CD4-positive, alpha-beta T cell (primary cell): Measurements from ENCODE around the gene CYP27A1. TPM values are rescaled to one million over a fixed set of nuclear protein-coding genes. Genes with fewer than 3 reads are reported as not detected.

ENCODE experiments used
- ATAC-seq: fragments of 200-7000 bp; cut with Tn5 transposase; one replicate; pipeline ENCODE4 v1.10.0; 2022; ENCODE audit warnings: mild to moderate bottlenecking; ENCODE audit not compliant: poor library complexity
- CTCF ChIA-PET: fragments of 350-600 bp; sonication (Branson Sonifier 250); formaldehyde crosslinking; loops from one replicate; lab custom pipeline; 2021; ENCODE audit warnings: antibody characterized with exemption, inconsistent platforms; lab: Charles Lee
- POLR2A ChIA-PET: fragments of 350-600 bp; sonication (Branson Sonifier 250); formaldehyde crosslinking; loops from one replicate; lab custom pipeline; 2021; ENCODE audit warnings: antibody characterized with exemption, inconsistent platforms; lab: Charles Lee
- DNase-seq, 14 experiments: peaks; one replicate each; pipeline ENCODE4 v3.0.0-alpha.2; 2013 to 2020; ENCODE audit warnings: mixed read lengths in 2 of 14
- H3K27ac ChIP-seq, 2 donors: one replicate each; pipeline versions ENCODE4 v1.5.1 to v1.7.0; 2013; ENCODE audit warnings: low read length in 2 of 2, low read depth in 1 of 2, mild to moderate bottlenecking in 1 of 2
- H3K27me3 ChIP-seq, 2 experiments: 1 replicate in 1 of 2; 2 replicates in 1 of 2; pipeline versions ENCODE4 v1.6.1 to v1.7.0; 2013; ENCODE audit warnings: low read length in 2 of 2, control low read depth in 1 of 2, mild to moderate bottlenecking in 1 of 2, moderate library complexity in 1 of 2; ENCODE audit not compliant: insufficient read depth in 2 of 2, control insufficient read depth in 1 of 2
- H3K36me3 ChIP-seq: one replicate; pipeline ENCODE4 v1.6.1; 2013; ENCODE audit warnings: low read length, control low read depth; ENCODE audit not compliant: insufficient read depth
- H3K4me1 ChIP-seq: one replicate; pipeline ENCODE4 v1.6.1; 2013; ENCODE audit warnings: low read length, control low read depth; ENCODE audit not compliant: insufficient read depth
- H3K4me3 ChIP-seq: one replicate; pipeline ENCODE4 v1.5.1; 2013; ENCODE audit warnings: mild to moderate bottlenecking, low read length, moderate library complexity
- H3K9me3 ChIP-seq, 2 experiments: 1 replicate in 1 of 2; 2 replicates in 1 of 2; pipeline versions ENCODE4 v1.6.1 to v1.7.0; 2013; ENCODE audit warnings: low read length in 2 of 2, mild to moderate bottlenecking in 2 of 2, control low read depth in 1 of 2, moderate library complexity in 1 of 2; ENCODE audit not compliant: control insufficient read depth in 1 of 2, insufficient read depth in 1 of 2
- H3K27ac Mint-ChIP-seq: one replicate; pipeline ENCODE4 v1.8.0; 2020; ENCODE audit warnings: mixed read lengths
- H3K27me3 Mint-ChIP-seq: one replicate; pipeline ENCODE4 v1.8.0; 2021; ENCODE audit warnings: mixed read lengths
- H3K36me3 Mint-ChIP-seq: one replicate; pipeline ENCODE4 v1.8.0; 2021; ENCODE audit warnings: low read depth, mixed read lengths
- H3K4me1 Mint-ChIP-seq: one replicate; pipeline ENCODE4 v1.8.0; 2021; ENCODE audit warnings: low read depth, mixed read lengths
- H3K4me3 Mint-ChIP-seq: one replicate; pipeline ENCODE4 v1.8.0; 2020; ENCODE audit warnings: mild to moderate bottlenecking, mixed read lengths
- H3K9me3 Mint-ChIP-seq: one replicate; pipeline ENCODE4 v1.8.0; 2020; ENCODE audit warnings: mixed read lengths
- intact Hi-C, 2 experiments: fragments of 100-400 bp; cut with DNase I in 1 of 2; cut with micrococcal nuclease in 1 of 2; formaldehyde crosslinking; loops; one replicate each; pipeline versions ENCODE4 v1.15.1 to v1.9.0; 2023 to 2025; cut with DNase I, micrococcal nuclease
- total RNA-seq, 174 experiments: library from RNA in 2 of 174; stranded (reverse) in 2 of 174; gene quantifications; one replicate each; pipeline ENCODE4 v1.2.3 and lab custom pipeline; 2021 to 2026
- TF ChIP-seq, protein P1 (sequence below): fragments of 200-600 bp; IDR thresholded peaks from one replicate; pipeline ENCODE4 v1.8.0; 2022; ENCODE audit warnings: antibody characterized with exemption, mild to moderate bottlenecking

The CYP27A1 gene
- total RNA-seq, 2 experiments from 2014 or later: 0.28 TPM; not detected in 1

DNA sequence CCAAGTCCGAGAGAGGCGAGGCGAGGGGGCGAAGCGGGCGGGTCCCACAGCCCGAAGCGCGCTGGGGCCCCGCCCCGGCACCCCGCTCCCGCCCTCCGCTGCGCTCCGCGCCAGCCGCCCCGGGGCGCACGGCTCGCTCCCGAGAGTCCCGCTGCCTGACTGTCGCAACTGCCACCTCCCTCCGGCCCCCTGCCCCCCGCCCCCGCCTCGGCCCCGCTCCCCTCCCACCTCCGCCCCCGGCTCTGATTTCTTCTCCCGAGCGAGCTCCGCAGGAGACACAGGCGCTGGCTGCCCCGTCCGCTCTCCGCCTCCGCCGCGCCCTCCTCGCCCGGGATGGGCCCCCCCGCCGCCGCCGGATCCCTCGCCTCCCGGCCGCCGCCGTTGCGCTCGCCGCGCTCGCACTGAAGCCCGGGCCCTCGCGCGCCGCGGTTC lies 77.6 kb downstream of the CYP27A1 start, which contains the start of gene WNT6:
Gene WNT6 (plus strand): TSS at position 250 of the 432 bp plus-strand sequence. CDS start 233 bp downstream, outside the sequence.
- ChIA-PET CTCF (no interaction called here), POLR2A (interaction anchor here (1.2 kb wide), 1 partner anchor 38 kb away, joined by 3 read pairs; no protein-coding TSS in a partner anchor)
- Histone ChIP-seq H3K4me1 (peaks cover 25% of the 10 kb centered on the region), H3K27ac (no peak within 1 kb of the TSS), H3K27me3 (peaks cover 58 to 81% of the 10 kb centered on the region in 2 experiments), H3K9me3 (peaks cover 0 to 20% of the 10 kb centered on the region in 2 experiments), H3K4me3 (peak within 1 kb of the TSS; percentile 22), H3K36me3 (no peaks in the 10 kb centered on the region)
- H3K4me3 Mint-ChIP-seq: peak within 1 kb of the TSS; percentile 75
- TF ChIP-seq, protein P1, sequence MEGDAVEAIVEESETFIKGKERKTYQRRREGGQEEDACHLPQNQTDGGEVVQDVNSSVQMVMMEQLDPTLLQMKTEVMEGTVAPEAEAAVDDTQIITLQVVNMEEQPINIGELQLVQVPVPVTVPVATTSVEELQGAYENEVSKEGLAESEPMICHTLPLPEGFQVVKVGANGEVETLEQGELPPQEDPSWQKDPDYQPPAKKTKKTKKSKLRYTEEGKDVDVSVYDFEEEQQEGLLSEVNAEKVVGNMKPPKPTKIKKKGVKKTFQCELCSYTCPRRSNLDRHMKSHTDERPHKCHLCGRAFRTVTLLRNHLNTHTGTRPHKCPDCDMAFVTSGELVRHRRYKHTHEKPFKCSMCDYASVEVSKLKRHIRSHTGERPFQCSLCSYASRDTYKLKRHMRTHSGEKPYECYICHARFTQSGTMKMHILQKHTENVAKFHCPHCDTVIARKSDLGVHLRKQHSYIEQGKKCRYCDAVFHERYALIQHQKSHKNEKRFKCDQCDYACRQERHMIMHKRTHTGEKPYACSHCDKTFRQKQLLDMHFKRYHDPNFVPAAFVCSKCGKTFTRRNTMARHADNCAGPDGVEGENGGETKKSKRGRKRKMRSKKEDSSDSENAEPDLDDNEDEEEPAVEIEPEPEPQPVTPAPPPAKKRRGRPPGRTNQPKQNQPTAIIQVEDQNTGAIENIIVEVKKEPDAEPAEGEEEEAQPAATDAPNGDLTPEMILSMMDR: no peak
- ATAC-seq (peak; percentile 42), DNase-seq (peak in 2 of 14 experiments; percentile 24 to 36)
- no peaks in the 10 kb centered on the region for H3K9me3 Mint-ChIP-seq
- H3K27me3 Mint-ChIP-seq: peaks cover 93% of the 10 kb centered on the region
- no peak within 1 kb of the TSS for H3K27ac Mint-ChIP-seq
- intact Hi-C loops: loop anchor here in 1 of 2 experiments (5.0 kb wide), 1 partner anchor 118 kb away; no protein-coding TSS in a partner anchor
- peaks cover 29% of the 10 kb centered on the region for H3K4me1 Mint-ChIP-seq
- H3K36me3 Mint-ChIP-seq: no peaks in the 10 kb centered on the region

DNA sequence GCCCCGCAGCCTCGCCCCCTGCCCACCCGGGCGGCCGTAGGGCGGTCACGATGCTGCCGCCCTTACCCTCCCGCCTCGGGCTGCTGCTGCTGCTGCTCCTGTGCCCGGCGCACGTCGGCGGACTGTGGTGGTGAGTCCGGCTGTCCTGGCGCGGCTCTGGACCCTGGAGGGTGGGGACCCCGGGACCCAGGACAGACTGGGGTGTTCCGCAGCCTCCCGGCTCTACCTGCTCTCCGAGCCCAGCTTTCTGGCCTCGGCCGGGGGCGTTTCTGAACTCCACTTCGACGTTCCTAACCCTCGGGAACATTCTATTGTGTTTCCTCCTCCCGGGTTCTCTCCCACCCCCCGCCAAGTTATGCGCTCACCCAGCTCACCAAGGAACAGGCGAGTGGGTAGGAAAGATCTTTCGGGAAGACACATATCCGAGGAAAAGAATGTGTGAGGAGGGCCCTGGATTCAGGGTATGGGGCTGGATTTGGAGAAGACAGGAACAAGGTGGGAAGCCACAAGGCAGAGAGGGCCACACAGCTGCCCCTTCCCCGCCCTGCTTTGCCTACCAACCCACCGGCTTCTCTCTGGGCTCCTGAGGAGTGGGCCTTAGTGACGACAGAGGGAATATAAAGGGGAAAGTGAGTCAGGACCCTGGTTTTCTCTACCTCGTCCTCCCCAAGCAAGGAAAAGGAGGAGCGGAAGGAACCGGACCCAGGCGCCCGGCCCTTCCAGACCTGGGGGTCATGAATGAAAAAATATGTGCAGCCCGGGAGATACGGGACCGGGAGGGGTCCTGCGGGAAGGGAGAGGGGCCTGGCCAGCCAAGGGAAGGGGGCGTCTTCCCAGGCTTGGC lies 78.3 kb downstream of the CYP27A1 start:
- DNase-seq (peak in 1 of 14 experiments; percentile 29), ATAC-seq (no peak)
- H3K9me3 ChIP-seq: peaks cover 0 to 20% of the 10 kb centered on the region in 2 experiments
- intact Hi-C loops: loop anchor here in 1 of 2 experiments (5.0 kb wide), 1 partner anchor 117 kb away; no protein-coding TSS in a partner anchor
- ChIA-PET CTCF (interaction anchor here (1.5 to 1.7 kb wide), 2 partner anchors 16 to 120 kb away, joined by 4 to 5 read pairs; no protein-coding TSS in a partner anchor), POLR2A (interaction anchor here (0.5 to 1.2 kb wide), 3 partner anchors 10 to 50 kb away, joined by 3 to 6 read pairs (median 4); no protein-coding TSS in a partner anchor)
- TF ChIP-seq, protein P1: no peak
- no peak overlapping the region for H3K27ac Mint-ChIP-seq
- peak overlapping the region; percentile 74 for H3K4me3 Mint-ChIP-seq
- peaks cover 93% of the 10 kb centered on the region for H3K27me3 Mint-ChIP-seq
- H3K36me3 Mint-ChIP-seq: no peaks in the 10 kb centered on the region
- peak overlapping the region; percentile 22 for H3K4me3 ChIP-seq
- peaks cover 62 to 76% of the 10 kb centered on the region in 2 experiments for H3K27me3 ChIP-seq
- H3K4me1 Mint-ChIP-seq: peaks cover 29% of the 10 kb centered on the region
- peaks cover 25% of the 10 kb centered on the region for H3K4me1 ChIP-seq
- H3K27ac ChIP-seq: no peak overlapping the region
- H3K36me3 ChIP-seq: no peaks in the 10 kb centered on the region
- no peaks in the 10 kb centered on the region for H3K9me3 Mint-ChIP-seq

DNA sequence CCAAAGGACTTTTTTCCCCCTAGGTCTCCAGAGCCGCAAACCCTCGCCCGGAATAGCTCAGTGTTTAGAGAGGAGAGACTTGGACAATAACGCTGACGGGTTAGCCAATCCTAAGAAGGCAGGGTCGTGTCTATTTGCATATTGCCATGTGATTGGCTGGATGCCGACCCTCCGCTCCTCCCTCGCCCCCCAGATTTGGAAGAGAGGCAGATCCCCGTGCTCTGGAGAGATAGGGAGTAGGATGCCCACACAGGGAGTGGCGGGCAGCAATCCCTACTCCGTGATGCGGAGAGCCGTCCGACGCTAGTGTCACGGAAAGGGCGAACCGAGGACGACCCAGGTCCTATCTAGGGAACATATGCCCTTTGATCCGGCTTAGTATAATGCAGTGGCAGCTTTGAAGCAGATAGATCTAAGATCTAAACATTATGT lies 79.0 kb downstream of the CYP27A1 start:
- Mint-ChIP-seq H3K9me3 (no peaks in the 10 kb centered on the region), H3K4me1 (peaks cover 29% of the 10 kb centered on the region), H3K27me3 (peaks cover 89% of the 10 kb centered on the region), H3K36me3 (no peaks in the 10 kb centered on the region), H3K4me3 (peak overlapping the region; percentile 30), H3K27ac (no peak overlapping the region)
- Histone ChIP-seq H3K27me3 (peaks cover 59 to 75% of the 10 kb centered on the region in 2 experiments), H3K4me3 (no peak overlapping the region), H3K36me3 (no peaks in the 10 kb centered on the region), H3K9me3 (peaks cover 0 to 20% of the 10 kb centered on the region in 2 experiments), H3K4me1 (peaks cover 25% of the 10 kb centered on the region), H3K27ac (no peak overlapping the region)
- ChIA-PET POLR2A (interaction anchor here (0.5 to 1.2 kb wide), 3 partner anchors 11 to 49 kb away, joined by 3 to 6 read pairs (median 4); no protein-coding TSS in a partner anchor), CTCF (interaction anchor here (0.6 to 1.7 kb wide), 3 partner anchors 16 to 119 kb away, joined by 4 to 5 read pairs (median 5); no protein-coding TSS in a partner anchor)
- intact Hi-C loops: no loop called here
- ATAC-seq (peak; percentile 28), DNase-seq (peak in 1 of 14 experiments; percentile 33)
- TF ChIP-seq, protein P1: no peak
